ENCODE results near the gene FXR2. TPM values are rescaled to one million over a fixed set of nuclear protein-coding genes. Genes with fewer than 3 reads are reported as not detected.

FXR2 gene
- total RNA-seq, result 10 to 100 TPM; 30.4 to 31.2 TPM

DNA sequence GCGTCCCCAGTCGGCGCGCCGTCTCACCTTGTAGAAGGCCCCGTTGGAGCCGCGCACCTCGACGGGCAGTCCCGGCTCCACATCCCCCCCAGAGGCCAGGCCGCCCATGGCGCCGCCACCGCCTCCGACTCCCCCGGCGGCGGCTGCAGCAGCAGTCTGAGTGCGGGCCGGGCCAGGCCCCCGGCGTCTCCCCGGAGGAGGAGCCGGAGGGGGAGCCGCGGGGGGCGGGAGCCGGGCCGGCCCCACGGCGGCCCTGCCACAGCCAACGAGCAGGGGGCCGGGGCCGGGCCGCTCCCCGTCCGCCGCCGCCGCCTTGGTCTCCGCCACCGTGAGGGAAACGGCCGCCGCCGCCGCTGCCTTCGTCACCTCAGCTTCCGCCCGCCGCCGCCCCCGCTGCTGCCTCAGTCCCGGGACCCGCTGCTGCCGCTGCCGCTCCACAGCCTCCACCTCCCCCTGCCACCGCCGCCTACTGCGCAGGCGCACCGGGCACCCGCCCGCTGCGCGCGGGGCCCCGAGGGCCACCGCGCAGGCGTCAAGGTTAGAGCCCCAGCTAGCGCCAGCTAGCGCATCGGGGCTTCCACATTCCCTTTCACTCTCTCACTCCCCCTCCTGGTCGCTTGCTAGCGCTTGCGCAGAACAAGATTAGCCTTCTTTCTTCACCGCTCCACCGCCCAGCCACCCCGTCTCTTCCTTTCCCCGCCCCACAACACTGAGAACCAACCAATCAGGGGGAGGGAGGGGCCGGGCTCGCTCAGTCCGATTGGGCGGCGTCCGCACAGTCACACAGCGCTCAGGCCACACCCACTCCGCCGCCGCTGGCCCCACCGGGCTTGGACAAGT lies at the start of gene FXR2:
Gene FXR2 (minus strand): TSS at position 473 of the 840 bp plus-strand sequence. CDS start 365 bp downstream, at position 108.
- peak within 1 kb of the TSS; percentile 89 for H3K4me3 Mint-ChIP-seq
- no peaks in the 10 kb centered on the region for H3K27me3 Mint-ChIP-seq
- peaks cover 14% of the 10 kb centered on the region for H3K36me3 Mint-ChIP-seq (ENCODE audit: low read depth)
- H3K27ac Mint-ChIP-seq, result peak within 1 kb of the TSS; percentile 82
- peak; percentile 99 for DNase-seq
- no peaks in the 10 kb centered on the region for H3K9me3 Mint-ChIP-seq
- CTCF ChIA-PET, result interaction anchor here (0.6 to 5.1 kb wide), 24 partner anchors 9 to 564 kb away, joined by 3 to 56 read pairs (median 3); partner anchors contain the start of genes GABARAP, SAT2, SOX15 and TMEM102
- POLR2A ChIA-PET, result interaction anchor here (0.6 to 4.8 kb wide), 17 partner anchors 9 to 681 kb away, joined by 3 to 62 read pairs (median 4); partner anchors contain the start of genes CD68, MPDU1, POLR2A and SAT2
- H3K4me1 Mint-ChIP-seq, result peaks cover 27% of the 10 kb centered on the region

DNA sequence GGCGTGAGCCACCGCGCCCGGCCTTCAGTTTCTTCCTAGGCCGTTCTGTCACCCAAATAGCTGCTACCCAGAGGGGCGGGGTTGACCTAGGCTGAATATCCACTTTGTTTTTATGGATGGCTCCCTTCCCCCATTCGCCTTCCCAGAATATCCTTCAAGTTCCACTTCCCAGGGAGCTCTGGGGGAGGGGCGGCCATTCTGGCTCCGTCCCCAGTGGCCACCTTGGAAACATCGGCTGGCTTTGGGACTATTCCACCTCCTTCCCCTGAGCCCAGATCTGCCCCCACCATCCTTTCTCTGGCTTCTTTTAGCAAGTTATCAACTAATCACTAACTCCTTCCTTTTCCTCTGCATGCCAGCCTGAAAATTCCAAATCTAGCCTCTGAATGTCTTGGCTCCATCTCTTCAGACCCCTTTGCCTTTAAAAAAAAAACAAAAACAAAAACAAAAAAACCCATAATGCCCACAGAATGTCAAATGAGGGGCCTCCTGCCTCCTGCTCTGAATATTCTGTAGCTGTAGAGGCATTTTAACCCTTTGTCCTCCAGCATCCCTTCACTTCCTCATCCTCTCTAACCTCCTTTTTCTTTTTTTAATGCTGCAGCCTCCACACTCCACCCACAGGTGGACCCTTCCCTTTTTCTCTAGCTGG lies 42.4 kb upstream of the FXR2 start:
- POLR2A ChIA-PET, result interaction anchor here (1.9 kb wide), 1 partner anchor 30 kb away, joined by 7 read pairs; the partner anchor contains the start of gene TP53

DNA sequence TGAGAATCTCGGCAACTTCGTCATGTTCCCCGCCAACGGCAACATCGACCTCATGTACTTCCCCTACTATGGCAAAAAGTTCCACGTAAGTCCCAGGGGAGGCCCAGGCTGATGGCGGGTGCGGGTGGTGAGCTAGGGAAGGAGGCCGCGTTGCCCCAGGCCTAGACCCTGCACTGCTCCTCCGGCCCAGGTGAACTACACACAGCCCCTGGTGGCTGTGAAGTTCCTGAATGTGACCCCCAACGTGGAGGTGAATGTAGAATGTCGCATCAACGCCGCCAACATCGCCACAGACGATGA lies 40.8 kb upstream of the FXR2 start:
- POLR2A ChIA-PET, result interaction anchor here (1.9 kb wide), 1 partner anchor 31 kb away, joined by 7 read pairs; the partner anchor contains the start of gene TP53
- peaks cover 35% of the 10 kb centered on the region for H3K27me3 Mint-ChIP-seq
- H3K9me3 Mint-ChIP-seq, result no peaks in the 10 kb centered on the region
- H3K4me1 Mint-ChIP-seq, result peaks cover 7% of the 10 kb centered on the region
- no peaks in the 10 kb centered on the region for H3K36me3 Mint-ChIP-seq (ENCODE audit: low read depth)
- H3K4me3 Mint-ChIP-seq, result no peak overlapping the region
- H3K27ac Mint-ChIP-seq, result no peak overlapping the region
- CTCF ChIA-PET, result interaction anchor here (1.3 kb wide), 1 partner anchor 18 kb away, joined by 3 read pairs; no protein-coding TSS in a partner anchor
- DNase-seq, result no peak

More for the DNA sequence above, 42.4 kb upstream of the FXR2 start:
- Mint-ChIP-seq H3K9me3 (no peaks in the 10 kb centered on the region), H3K36me3 (ENCODE audit: low read depth) (no peaks in the 10 kb centered on the region), H3K27ac (no peak overlapping the region), H3K4me1 (no peaks in the 10 kb centered on the region), H3K27me3 (peaks cover 25% of the 10 kb centered on the region), H3K4me3 (no peak overlapping the region)
- CTCF ChIA-PET, result no interaction called here
- no peak for DNase-seq

DNA sequence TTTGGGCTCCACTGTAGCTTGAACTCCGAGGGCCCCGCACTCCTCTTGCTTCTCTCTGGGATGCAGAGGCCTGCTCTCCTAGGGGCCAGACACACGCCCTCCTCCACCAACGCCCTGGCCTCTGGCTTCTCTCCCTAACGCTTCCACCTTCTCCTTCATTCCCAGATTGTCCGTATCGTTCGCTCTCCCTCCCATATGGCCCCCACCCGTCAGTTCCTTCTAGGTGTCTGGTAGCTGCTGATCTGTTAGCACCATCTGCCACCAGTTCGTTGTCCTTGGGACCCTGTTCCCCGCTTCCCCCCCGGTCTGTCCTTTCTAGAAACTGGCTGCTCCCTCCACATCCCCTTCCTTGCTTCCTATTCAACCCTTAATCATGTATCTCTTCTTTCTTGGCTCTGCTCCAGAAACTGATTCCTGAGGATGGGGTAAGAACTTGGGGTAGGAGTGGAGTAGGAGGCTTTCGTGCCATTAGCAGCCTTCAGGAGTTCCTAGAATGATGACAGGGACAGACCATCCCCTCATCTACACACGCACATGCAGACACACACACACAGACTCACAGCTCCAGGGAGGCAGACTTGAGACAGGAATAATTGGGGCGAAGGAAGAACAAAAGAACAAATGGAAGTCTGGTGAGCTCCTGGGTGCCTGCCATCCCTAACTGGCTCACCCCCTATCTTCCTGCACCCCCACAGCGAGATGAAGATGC lies 40.3 kb upstream of the FXR2 start:
- ChIA-PET POLR2A (interaction anchor here (1.9 kb wide), 1 partner anchor 32 kb away, joined by 7 read pairs; the partner anchor contains the start of gene TP53), CTCF (interaction anchor here (1.3 kb wide), 1 partner anchor 18 kb away, joined by 3 read pairs; no protein-coding TSS in a partner anchor)
- Mint-ChIP-seq H3K27me3 (peaks cover 40% of the 10 kb centered on the region), H3K4me1 (peaks cover 12% of the 10 kb centered on the region), H3K36me3 (ENCODE audit: low read depth) (no peaks in the 10 kb centered on the region), H3K9me3 (no peaks in the 10 kb centered on the region), H3K27ac (no peak overlapping the region), H3K4me3 (no peak overlapping the region)
- no peak for DNase-seq

DNA sequence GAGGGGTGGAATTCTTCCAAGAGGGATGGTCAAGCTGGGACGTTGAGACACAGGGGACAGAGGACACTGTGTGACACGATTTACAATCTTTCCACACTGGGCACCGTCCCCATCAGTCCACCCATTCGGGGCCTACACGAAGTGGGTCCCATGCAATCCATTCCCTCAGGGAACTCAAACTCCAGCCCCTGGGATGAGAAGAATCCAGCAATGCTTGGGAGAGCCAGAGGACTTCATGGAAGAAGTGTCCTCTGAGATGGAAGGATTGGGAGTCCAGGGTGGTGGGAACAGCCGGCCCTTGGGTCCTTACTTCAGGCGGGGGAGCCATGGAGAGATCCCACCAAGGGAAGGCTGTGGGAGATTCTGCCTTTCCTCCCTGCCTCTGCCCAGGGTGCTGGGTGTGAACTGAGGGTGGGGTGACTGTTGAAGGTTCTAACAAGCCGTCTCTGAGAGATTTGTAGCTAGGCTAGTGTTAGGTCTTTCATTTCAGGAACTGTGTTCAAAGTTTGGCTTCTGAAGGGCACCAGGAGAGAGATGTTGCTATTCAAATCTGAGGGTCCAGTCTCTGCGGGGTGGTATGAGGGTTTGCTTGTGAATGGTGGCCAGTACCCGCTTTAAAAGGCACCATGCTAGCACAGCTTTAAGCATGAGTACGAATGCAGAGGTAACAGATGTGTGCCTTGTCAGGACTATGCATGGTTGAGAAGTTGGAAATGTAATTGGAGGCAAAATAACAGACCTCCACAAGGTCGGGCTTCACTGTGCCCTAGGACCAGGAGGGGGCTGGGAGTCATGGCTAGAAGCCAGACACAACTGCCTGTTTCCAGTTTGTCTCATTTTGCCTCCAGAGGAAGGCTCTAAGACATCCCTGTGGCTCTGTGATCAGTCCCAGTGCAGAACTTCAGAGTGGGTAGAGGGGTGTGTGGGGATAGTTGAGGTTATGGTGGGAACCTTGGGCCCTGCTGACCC lies 38.0 kb upstream of the FXR2 start:
- DNase-seq, result no peak
- POLR2A ChIA-PET, result interaction anchor here (1.3 to 2.6 kb wide), 2 partner anchors 34 kb away, joined by 4 to 26 read pairs; partner anchors contain the start of genes TP53 and WRAP53
- H3K36me3 Mint-ChIP-seq (ENCODE audit: low read depth), result no peaks in the 10 kb centered on the region
- CTCF ChIA-PET, result interaction anchor here (1.2 kb wide), 1 partner anchor 20 kb away, joined by 3 read pairs; no protein-coding TSS in a partner anchor
- H3K27ac Mint-ChIP-seq, result no peak overlapping the region
- H3K9me3 Mint-ChIP-seq, result no peaks in the 10 kb centered on the region
- peaks cover 51% of the 10 kb centered on the region for H3K27me3 Mint-ChIP-seq
- H3K4me3 Mint-ChIP-seq, result no peak overlapping the region
- H3K4me1 Mint-ChIP-seq, result peaks cover 15% of the 10 kb centered on the region

DNA sequence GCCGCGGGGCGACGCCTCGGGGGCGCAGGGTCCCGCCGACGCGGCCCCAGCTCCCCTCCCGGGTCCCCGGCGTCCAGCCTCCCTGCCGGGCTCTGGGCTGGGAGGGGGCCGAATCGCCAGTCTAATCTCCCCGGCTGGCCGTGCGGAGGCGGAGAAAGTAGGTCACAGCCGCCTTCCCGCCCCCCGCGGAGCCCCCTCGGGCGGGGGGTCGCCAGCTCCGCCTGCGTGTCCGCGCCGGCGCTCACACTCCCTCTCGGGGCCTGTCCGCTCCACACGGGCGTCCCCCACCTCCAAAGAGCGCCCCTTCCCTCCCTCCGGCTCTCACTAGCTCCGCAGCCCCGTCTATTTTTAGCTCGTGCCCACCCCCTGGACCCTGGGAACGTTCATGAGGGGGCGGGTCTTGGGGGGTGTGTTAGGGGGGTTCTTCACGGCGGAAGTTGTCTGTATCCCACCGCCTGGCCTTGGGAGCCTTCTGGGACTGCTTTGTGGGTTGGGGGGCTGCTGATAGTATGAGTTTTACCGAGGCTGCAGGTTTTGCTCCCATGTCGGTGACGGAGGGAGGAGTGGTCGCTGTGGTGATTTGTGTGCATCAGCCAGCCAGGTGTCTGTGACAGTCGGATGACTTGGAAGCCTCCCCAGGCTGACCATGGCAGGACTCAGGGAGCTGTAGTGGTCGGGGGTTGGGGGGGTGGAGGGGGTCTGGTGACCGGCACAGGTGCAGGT lies 37.1 kb upstream of the FXR2 start:
- Mint-ChIP-seq H3K4me3 (no peak overlapping the region), H3K9me3 (no peaks in the 10 kb centered on the region), H3K27ac (no peak overlapping the region), H3K4me1 (peaks cover 15% of the 10 kb centered on the region), H3K27me3 (peaks cover 51% of the 10 kb centered on the region), H3K36me3 (ENCODE audit: low read depth) (no peaks in the 10 kb centered on the region)
- POLR2A ChIA-PET, result interaction anchor here (0.5 to 2.6 kb wide), 6 partner anchors 9 to 282 kb away, joined by 3 to 26 read pairs (median 4); partner anchors contain the start of genes TP53 and WRAP53
- no peak for DNase-seq
- CTCF ChIA-PET, result interaction anchor here (1.2 kb wide), 1 partner anchor 35 kb away, joined by 5 read pairs; the partner anchor contains the start of gene TP53

DNA sequence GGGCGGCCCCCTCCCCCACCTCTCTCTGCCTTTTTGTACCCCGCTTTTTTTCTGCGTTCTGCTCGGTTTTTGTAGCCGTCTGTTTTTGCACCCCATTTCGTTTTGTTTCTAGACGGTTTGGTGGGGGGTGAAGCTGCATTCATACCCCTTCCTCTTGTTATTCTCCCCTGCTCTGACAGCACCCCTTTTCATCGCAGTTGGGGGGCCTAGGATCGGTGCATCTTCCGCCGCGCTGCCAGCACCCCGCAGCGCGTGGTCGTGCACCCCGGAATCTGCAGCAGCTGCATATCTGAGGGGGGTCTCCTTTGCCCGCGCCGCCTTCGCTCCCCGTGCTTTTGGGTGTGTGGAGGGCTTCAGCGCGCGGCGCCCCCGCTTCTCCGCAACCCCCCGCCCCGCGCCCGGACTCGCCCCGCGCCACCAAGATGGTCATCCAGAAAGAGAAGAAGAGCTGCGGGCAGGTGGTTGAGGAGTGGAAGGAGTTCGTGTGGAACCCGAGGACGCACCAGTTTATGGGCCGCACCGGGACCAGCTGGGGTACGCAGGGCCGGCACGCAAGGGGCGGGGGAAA lies 36.5 kb upstream of the FXR2 start:
- peaks cover 15% of the 10 kb centered on the region for H3K4me1 Mint-ChIP-seq
- ChIA-PET POLR2A (interaction anchor here (0.5 to 2.6 kb wide), 7 partner anchors 9 to 282 kb away, joined by 3 to 26 read pairs (median 4); partner anchors contain the start of genes TP53 and WRAP53), CTCF (interaction anchor here (1.1 to 1.3 kb wide), 3 partner anchors 35 to 38 kb away, joined by 3 to 5 read pairs (median 3); partner anchors contain the start of genes TP53 and WRAP53)
- no peak overlapping the region for H3K27ac Mint-ChIP-seq
- H3K36me3 Mint-ChIP-seq (ENCODE audit: low read depth), result no peaks in the 10 kb centered on the region
- peak overlapping the region; percentile 58 for H3K4me3 Mint-ChIP-seq
- no peak for DNase-seq
- H3K27me3 Mint-ChIP-seq, result peaks cover 52% of the 10 kb centered on the region
- H3K9me3 Mint-ChIP-seq, result no peaks in the 10 kb centered on the region

DNA sequence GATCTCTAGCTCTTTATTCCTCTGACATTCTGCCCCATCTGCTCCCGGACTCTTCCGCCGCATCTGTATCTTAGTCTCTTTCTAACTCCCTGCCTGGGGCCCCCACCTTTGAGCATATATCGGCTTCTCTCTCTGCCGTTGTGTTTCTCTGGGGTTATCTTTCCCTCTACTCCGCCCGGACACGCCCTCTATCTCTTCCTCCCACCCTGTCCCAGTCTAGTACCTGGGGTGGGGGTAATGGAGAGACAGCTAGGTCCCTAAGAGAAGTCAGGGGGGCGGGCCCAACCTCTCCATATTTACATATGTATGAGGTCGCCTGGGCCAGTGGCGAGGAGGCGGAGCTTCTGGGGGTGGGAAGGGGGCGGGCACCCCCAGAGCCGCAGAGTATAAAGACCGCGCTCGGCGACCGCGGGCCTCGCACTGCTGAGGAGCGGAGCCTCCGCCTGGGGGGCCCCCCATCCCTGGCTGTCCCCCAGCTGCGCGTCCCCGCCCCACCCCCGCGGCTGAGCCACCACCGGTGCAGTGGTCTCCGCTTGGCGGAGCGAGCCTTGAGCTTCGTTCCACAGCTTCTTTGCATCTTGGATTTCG lies 35.9 kb upstream of the FXR2 start, which contains the start of gene ATP1B2:
Gene ATP1B2 (plus strand): TSS at position 418 of the 588 bp plus-strand sequence. CDS start 593 bp downstream, outside the sequence.
- Mint-ChIP-seq H3K4me1 (peaks cover 17% of the 10 kb centered on the region), H3K9me3 (no peaks in the 10 kb centered on the region), H3K27ac (no peak within 1 kb of the TSS)

DNA sequence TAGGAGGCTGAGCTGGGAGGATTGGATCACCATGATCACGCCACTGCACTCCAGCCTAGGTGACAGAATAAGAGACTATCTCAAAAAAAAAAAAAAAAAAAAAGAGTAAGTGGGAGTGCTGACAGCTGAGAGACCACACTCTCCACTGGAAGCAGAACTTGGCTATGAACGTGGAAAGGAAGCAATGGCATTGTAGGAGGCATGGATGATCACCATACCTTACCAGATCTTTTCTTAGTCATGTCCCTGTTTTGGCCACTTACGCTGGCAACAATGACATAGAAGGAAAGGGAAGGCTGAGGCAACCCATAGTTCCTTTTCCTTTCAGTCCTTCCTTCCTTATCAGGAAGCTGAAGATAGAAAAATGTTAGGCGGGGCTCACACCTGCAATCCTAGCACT lies 32.3 kb upstream of the FXR2 start:
- Mint-ChIP-seq H3K4me3 (no peak overlapping the region), H3K9me3 (no peaks in the 10 kb centered on the region), H3K27me3 (peaks cover 28% of the 10 kb centered on the region), H3K4me1 (peaks cover 34% of the 10 kb centered on the region), H3K27ac (no peak overlapping the region), H3K36me3 (ENCODE audit: low read depth) (no peaks in the 10 kb centered on the region)
- POLR2A ChIA-PET, result interaction anchor here (0.6 kb wide), 1 partner anchor 309 kb away, joined by 3 read pairs; no protein-coding TSS in a partner anchor
- CTCF ChIA-PET, result interaction anchor here (0.7 to 1.5 kb wide), 2 partner anchors 26 to 32 kb away, joined by 3 to 4 read pairs; partner anchors contain the start of gene FXR2
- DNase-seq, result no peak

More for the DNA sequence above, 35.9 kb upstream of the FXR2 start, which contains the start of gene ATP1B2:
- peaks cover 53% of the 10 kb centered on the region for H3K27me3 Mint-ChIP-seq
- peak within 1 kb of the TSS; percentile 63 for H3K4me3 Mint-ChIP-seq
- H3K36me3 Mint-ChIP-seq (ENCODE audit: low read depth), result no peaks in the 10 kb centered on the region
- peak; percentile 75 for DNase-seq
- POLR2A ChIA-PET, result interaction anchor here (1.0 to 2.6 kb wide), 6 partner anchors 8 to 283 kb away, joined by 3 to 26 read pairs (median 4); partner anchors contain the start of genes TP53 and WRAP53
- CTCF ChIA-PET, result interaction anchor here (1.1 to 1.3 kb wide), 3 partner anchors 36 to 38 kb away, joined by 3 to 5 read pairs (median 3); partner anchors contain the start of genes TP53 and WRAP53

DNA sequence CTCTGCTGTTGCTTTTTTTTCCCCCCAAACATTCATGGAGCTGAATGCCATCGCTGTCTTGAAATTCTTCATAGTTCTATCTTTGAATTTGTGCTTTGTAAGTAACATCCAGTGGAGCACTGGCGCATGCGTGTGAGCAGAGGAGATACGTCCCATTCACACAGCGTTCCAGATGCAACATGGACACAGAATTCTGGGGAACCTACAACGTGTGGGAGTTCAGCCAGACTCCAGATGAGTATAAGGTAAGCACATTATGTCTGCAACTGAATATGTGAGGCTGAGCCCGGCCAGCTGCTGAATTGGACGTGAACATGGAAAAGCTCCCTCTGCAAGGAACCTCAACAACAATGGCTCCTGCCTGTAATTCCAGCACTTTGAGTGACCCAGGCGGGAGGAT lies 31.8 kb upstream of the FXR2 start:
- ChIA-PET POLR2A (interaction anchor here (0.6 kb wide), 1 partner anchor 309 kb away, joined by 3 read pairs; no protein-coding TSS in a partner anchor), CTCF (interaction anchor here (0.7 kb wide), 2 partner anchors 26 to 31 kb away, joined by 3 read pairs; partner anchors contain the start of gene FXR2)
- peaks cover 25% of the 10 kb centered on the region for H3K27me3 Mint-ChIP-seq
- H3K4me3 Mint-ChIP-seq, result no peak overlapping the region
- H3K36me3 Mint-ChIP-seq (ENCODE audit: low read depth), result no peaks in the 10 kb centered on the region
- no peak for DNase-seq
- peaks cover 39% of the 10 kb centered on the region for H3K4me1 Mint-ChIP-seq
- H3K9me3 Mint-ChIP-seq, result no peaks in the 10 kb centered on the region
- no peak overlapping the region for H3K27ac Mint-ChIP-seq
